Activated CD4-positive, alpha-beta T cell treated with anti-CD3 and anti-CD28 coated beads, Interleukin-10, Interleukin-2, amounts not matched to agents 100 ng/mL and 50 ng/mL, durations not matched to agents 16 hours and 8 hours (primary cell): ENCODE measurements around the gene CD300E.

Experiments
- DNase-seq: peaks from one replicate; pipeline ENCODE4 v3.0.0-alpha.2; 2020

CD300E gene

DNA sequence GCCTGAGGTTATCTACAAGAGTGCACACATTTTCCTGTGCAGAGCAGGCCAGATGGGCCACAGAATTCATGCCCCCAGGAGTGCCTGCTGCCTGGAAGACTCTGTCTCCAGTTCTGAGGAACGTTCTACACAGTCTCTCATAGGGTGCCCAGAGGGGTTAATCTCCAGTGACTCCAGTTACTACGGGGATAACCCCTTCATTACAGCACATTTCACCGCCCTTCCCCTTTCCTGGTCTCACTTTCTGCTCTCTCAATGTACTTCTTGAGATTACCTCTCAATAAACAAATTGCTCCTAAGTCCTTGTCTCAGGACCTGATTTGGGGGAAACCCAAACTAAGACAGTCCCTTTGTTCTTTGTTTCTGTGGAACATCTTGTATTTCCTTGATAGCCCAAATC is 62.0 kb downstream of the CD300E start:
- no peak for DNase-seq
